Left ventricle myocardium superior (tissue), 1 donor: ENCODE results near the gene ETNK2. TPM values are rescaled to one million over a fixed set of nuclear protein-coding genes. Genes with fewer than 3 reads are reported as not detected.

Experiments
- ATAC-seq: fragments of 200-7000 bp; cut with Tn5 transposase; one replicate; pipeline ENCODE4 v1.9.1; 2020; ENCODE audit warnings: mild to moderate bottlenecking, moderate library complexity
- DNase-seq: peaks from one replicate; pipeline ENCODE4 v3.0.0-alpha.2; 2020
- intact Hi-C: fragments of 100-400 bp; cut with micrococcal nuclease; formaldehyde crosslinking; loops from one replicate; pipeline ENCODE4 v1.11.0; 2022
- total RNA-seq: library from RNA; stranded (reverse); fragmentation: NEBNext Ultra II Directional; extraction: Animal tissue kit (Norgen Biotek cat#: 25700); gene quantifications from one replicate; pipeline ENCODE4 v1.2.1, GENCODE V29; 2021
- donor health status: DM: no; HTN: yes; CAD: no; lungs with severe emphysema.

Gene ETNK2
- total RNA-seq, 1 donor from 2014 or later = 3.3 TPM

DNA sequence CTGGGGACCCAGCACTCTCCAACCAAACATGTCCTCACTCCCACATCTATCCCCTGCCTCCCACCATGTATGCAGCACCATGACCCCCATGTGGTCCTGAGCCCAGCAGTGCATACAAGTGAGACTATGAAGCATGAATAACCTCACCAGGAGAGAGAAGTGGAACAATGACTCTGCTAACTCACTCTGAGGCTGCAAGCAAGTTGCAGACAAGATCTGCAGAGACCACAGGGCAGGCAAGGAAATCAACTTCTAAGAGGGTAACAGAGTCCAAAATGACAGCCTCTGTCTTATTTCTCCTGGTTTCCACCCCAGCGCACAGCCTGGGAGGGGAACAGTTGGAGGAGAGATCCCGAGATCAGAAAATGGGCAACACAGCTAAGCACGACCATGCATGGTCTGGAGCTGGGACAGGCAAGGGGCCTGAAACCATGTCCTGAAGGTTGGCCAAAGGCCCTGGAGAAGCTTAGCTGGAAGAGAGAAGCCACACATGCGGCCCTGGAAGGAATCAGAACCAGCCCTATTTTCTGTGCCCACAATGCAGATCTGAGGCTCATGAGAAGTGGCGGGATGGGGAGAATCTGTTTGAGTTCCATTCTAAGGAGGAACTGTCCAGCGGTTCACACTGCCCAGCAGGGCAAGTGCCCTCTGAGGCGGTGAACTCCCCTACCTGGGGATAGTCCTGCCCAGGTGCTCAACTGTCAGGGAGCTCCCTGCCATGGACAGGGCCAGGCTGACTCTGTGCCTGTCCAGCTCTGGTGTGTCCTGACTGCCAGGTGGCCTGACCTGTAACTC, 26.8 kb upstream of the ETNK2 start:
- intact Hi-C loops = no loop called here
- DNase-seq (no peak), ATAC-seq (no peak)

DNA sequence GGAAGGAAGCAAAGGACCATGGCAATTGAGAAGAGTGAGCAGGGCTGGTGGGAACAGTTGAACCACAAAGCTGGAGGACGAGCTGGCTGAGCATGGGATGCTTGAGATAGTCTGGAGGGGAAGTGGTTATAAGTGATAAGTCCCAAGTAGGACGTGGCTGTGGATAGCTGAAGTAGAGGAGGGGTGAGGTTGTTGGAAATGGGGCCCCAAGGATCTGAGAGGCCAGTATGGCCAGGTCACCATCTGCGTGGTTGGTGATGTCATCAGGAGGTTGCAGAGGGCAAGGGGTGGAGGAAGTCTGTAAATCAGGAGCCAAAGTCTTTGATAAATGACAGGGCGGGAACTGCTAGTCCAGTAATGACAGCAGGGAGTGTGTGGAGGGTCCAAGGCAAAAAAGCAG, 25.3 kb upstream of the ETNK2 start:
- intact Hi-C loops = no loop called here
- DNase-seq = no peak
- ATAC-seq = no peak

DNA sequence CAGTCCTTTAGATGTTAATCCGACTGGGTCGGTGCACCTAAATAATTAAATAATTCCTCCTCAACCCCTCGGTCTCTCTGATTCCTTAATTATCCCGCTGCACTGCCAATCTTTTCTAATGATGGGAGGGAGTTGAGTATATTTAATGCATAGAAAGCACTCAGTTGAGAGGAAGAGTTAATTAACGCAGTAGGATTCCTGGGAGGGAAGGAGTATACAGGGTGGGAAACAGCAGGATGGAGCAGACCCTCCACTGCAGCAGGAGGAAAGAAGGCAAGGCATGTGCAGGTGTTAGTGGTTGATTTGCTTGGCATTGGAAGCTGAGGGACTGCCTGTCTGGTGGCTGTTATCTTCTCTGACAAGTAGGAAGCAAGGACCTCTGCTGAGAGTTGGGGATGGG, 24.2 kb upstream of the ETNK2 start:
- ATAC-seq = no peak
- DNase-seq = no peak
- intact Hi-C loops = no loop called here

DNA sequence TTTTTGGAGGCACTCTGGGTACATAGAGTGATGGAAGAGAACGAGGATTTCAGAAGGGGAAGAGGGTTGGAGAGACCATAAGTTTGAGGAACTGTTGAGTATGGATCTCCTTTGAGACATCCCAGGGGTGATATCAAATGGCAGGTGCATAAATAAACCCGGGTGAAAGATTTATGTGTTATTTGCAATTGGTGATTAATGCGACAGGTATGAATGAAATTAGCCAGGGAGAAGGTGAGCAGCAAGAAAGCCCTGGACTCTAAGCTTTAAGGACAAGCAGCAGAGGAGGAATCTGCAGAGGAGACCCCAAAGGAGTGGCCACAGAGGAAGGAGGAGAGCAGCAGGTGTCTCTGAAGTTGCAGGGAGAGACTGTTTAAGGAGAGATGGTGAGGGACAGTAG, 23.1 kb upstream of the ETNK2 start:
- no peak for DNase-seq
- no peak for ATAC-seq
- intact Hi-C loops = no loop called here

DNA sequence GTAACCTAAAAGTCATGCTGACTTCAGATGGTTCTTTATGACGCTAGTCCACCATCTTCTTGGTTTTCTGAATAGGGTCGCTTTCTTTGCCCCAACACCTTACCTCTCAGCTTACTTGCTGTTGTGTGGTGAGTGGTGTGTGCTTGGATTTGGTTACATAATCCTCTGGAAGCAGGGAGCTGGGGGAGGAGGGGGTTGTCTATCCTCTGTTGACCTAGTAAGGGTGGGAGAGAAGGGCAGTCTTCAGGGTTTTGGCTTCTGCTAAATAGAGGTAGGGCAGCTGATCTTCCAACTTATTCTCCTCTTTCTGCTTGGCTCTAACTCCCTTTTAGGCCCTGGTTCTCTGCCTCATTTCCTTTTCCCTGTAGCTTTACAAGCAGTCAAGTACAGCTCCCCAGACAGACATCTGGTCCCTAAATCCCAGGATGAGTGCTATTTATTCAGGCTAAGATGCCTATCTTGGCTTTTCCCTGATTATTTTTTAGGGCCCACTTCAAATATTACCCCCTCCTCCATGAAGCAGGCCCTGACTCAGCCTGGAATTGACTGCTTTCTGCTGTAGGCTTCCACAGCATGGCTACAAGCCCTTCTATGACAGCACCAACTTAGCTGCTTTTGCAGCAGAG, 20.7 kb upstream of the ETNK2 start:
- no peak for DNase-seq
- intact Hi-C loops = no loop called here
- ATAC-seq = no peak

DNA sequence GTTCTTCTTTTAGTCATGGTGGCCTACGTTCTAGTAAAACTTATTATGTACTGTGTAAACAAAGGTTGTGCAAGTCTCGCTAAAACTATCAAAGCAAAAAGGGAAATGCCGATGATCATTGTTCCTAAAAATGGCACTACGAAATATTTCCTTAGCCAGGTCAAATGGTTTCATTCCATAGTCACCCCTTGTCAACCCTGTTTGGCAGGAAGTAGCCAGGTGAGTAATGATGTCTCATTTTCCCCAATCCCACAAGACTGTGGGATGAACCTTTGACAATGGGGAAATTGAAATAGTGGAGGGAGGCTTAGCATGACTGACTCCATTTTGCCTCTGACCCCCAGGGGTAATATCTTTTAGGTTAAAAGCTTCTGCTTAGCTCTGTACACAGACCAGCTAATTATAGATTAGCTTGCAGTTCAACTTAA, 19.9 kb upstream of the ETNK2 start:
- ATAC-seq (no peak), DNase-seq (no peak)
- intact Hi-C loops = no loop called here

DNA sequence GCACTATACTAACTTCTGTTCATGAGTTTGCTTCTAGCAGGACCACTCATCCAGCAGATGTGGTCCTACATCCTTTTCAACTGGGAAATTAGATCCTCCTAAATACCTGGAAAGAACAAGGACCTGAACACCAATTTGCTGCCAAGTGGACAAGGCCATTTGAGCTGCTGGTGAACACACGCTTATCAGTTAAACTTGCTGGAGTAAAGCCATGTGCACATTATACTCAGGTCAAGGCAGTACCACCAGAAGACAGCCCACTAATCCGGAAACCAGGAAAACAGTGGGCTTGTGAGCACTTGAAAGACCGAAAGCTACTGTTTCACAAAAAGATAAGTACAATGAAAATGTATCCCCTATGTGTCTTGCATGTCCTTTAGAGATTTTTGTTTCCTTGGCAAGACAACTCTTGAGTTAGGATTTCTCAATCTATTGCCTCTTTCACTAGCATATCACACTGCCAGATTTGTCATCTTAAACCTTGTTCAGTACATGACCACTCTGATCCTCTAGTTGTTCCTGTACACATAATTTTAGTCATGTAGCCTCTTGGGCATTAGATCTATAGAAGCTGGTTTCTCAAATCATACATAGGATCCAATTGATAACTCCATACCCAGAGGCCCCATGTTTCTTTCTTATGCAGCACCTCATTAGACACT, 18.8 kb upstream of the ETNK2 start:
- intact Hi-C loops = no loop called here

DNA sequence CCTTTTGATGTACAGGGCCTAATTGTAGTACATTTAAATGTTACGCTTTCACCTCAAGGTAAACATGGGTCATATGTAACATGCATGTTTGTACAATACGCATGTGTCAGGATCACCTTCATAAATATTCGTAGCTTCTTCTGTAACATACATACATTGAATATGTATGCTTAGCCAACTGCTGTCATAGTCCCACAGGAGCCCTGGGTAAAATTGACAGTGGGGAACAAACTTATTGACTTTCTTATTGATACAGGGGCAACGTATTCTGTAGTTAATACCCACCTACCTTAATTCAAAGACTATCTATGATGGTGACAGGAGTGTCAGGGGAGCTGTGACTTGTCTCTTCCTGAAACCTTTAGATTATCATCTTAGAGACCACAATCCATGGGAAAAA, 18.0 kb upstream of the ETNK2 start:
- intact Hi-C loops = no loop called here
- ATAC-seq (no peak), DNase-seq (no peak)

More for the DNA sequence above, 18.8 kb upstream of the ETNK2 start:
- DNase-seq (no peak), ATAC-seq (no peak)

DNA sequence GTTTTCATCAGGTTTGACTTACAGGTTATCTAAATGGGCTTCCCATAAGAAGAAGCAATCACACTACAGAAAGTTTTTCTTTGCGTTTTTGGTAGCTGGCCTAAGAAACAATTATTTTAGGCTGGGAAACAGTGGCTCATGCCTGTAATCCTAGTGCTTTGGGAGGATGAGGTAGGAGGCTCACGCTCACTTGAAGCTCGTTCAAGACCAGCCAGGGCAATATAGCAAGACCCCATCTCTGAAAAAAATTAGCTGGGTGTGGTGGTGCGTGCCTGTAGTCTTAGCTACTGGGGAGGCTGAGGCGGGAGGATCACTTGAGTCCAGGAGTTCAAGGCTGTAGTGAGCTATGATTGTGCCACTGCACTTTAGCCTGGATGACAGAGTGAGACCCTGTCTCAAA, 15.9 kb upstream of the ETNK2 start:
- intact Hi-C loops = no loop called here
- DNase-seq (no peak), ATAC-seq (no peak)

DNA sequence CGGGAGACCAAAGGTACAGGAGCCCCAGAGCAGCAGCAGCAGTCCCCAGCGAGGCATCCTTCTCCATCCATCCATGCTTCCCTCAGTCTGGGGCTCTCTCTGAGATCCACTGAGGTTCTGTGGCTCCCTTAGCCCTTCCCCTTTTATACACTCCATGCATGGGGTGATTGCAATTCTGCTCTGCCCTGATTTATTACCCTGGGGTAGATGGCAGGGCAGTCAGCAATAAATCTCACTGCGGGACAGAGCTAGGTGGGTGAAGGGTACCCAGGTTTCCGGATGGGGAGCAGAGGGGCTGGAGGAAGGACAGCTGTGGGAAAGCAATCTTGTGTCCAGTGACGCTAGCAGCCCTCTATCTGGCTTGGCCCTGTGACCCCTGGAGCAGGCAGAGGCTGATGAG, 14.4 kb upstream of the ETNK2 start, which contains the start of gene REN:
Gene REN (minus strand): TSS at position 119 of the 400 bp plus-strand sequence. CDS start 44 bp downstream, at position 75.
- intact Hi-C loops = no loop called here
- DNase-seq (no peak), ATAC-seq (no peak)

DNA sequence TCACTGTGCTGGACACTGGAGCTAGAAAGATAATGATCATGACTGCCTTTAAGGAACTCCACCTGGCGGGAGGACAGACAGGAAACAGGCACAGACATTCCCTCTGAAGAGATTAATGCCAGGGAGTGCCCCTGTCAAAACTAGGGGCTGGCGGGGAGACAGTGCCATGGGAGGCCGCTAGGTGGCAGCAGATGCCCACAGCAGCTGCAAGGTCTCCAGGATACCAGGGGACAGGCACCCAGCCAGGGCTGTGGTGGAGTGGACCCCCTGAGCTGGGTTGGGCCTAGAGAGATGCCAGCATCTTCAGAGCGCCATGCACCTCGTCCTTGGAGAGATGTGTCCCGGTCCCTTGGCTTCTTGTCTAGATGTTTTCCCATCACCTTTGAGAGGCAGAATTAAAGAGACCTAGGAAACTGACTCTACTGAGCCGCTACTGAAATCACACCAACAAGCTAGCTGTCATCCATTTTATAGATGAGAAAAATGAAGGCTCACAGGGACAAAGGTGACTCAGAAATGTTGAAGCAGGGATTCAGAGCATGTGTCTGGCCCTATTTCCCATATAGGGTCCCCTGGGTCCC, 10.7 kb upstream of the ETNK2 start:
- DNase-seq (peak; percentile 88), ATAC-seq (peak; percentile 92)
- intact Hi-C loops = loop anchor here (2.0 kb wide), 1 partner anchor 200 kb away; no protein-coding TSS in a partner anchor

DNA sequence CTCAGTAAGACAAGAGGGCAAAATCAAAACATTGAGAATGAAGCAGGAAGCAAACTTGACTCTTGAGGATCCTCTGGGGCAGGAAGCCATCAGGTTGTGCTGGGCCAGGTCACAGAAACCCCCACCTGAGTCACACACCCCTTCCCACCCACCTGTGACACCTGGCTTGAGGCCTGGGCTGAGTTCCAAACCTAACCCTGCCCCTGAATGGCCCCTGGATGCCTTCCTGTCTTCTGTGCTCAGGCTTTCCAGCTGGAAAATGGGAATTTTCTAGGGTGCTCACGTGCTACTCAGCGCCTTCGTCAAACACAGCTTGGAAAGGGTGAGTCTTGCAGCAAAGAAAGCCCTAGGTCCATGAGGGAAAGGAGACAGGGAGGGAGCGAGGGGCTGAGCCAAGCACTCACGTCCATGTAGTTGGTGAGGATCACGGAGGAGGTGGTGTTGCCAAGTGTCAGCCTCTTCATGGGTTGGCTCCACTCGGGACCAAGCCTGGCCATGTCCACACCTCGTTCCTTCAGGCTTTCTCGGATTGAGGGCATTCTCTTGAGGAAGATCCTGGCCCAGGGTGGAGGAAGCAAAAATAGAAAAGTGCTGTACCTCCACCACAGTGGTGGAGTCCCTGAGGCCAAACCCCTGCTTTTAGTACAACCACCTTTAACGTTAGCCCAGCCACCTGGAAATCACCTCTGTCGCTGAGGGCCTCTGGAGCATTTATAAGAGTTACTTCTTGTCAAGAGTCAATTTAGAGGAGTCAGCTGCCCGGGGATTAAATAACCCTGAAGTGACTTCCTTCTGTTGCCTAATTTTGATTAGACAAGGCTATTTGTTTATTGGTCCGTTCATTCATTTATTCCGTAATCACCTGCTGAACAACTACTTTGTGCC, 10.0 kb upstream of the ETNK2 start:
- no peak for ATAC-seq
- no peak for DNase-seq
- intact Hi-C loops = loop anchor here (2.0 kb wide), 1 partner anchor 201 kb away; no protein-coding TSS in a partner anchor

DNA sequence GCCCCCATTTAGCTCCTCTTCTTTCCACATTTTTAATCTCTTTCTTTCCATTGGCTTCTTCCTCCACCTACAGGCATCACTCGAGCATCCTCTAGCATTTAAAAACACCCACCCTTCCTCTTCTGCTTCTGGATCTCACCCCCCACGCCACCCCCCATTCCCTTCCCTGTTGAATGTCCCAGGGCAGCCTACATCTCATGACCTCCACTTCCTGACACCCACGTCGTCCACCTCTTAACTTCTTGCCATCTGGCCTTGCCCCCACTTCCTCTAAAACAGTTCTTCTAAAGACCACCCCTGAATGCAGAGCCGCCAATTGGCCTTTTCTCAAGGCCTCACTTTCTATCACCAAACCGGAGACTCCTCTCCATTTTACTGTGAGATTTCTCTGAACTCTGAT, 6.1 kb upstream of the ETNK2 start:
- DNase-seq = no peak
- intact Hi-C loops = no loop called here
- no peak for ATAC-seq

DNA sequence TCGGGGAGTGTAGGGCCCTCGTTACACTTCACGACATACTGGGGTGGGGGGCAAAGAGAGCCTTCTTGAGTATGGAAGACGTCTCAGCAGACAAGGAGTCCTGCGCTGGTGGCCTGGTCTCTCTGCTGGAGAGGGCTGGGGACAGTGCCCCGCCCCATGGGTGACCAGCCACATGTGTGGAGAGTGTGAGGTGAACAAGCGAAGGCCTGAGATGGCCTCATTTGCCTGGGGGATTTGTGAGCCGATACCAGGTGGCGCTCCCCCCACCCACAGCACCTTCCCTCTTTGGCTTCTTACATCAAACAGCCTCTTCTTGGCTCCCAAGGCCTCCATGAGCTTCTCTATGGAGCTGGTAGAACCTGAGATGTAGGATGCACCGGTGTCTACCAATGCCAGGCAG, 4.0 kb upstream of the ETNK2 start:
- ATAC-seq (no peak), DNase-seq (no peak)
- intact Hi-C loops = no loop called here

DNA sequence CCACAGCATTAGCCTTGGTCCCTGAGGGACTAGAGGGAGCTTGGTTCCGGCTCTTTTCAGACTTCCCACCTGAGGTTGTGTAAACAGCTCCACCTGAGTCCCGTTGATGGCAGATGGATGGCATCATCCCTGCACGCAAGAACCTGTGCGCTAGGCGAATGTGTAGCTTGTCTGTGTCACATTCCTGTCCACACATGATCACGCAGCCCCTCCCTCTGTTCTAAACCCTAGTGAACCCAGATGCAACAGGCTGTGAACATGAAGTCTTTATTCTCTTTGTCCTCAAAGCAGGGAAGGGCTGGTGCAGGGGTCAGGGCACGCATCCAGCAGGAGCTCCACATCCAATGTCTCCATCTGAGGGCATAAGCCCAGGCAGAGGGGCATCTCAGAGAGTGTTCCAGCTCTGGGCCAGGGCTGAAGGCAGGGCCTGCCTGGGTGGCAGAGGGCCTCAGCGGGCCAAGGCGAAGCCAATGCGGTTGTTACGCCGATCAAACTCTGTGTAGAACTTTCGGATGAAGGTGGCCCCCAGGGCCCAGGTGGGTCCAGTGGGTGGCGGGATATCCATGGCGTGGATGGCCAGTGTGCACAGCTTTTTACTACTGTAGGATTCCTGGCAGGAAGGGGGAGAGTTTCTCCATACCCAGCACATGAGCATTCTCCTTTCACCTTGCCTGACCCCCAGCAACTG, 2.9 kb upstream of the ETNK2 start:
- intact Hi-C loops = no loop called here
- ATAC-seq (no peak), DNase-seq (no peak)

DNA sequence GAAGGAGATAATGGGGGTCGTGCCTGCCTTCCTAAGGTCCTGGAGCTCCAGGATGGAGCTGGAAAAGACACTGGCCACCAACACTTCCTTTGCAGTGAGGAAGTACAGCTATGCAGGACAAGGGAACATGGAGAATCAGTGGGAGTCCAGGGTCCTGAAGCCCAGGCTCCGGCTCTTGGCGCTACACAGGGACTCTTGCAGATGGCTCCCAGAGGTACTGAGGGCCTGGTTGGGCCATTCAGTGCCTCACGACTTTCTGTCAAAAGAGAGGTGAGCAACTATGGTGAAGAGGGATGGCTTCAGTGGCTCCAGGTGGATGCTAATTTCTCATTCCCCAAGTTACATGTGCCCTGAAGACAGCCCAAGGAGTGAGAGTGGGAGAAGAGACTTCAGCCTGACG, 1.8 kb upstream of the ETNK2 start:
- intact Hi-C loops = no loop called here
- DNase-seq (no peak), ATAC-seq (no peak)

DNA sequence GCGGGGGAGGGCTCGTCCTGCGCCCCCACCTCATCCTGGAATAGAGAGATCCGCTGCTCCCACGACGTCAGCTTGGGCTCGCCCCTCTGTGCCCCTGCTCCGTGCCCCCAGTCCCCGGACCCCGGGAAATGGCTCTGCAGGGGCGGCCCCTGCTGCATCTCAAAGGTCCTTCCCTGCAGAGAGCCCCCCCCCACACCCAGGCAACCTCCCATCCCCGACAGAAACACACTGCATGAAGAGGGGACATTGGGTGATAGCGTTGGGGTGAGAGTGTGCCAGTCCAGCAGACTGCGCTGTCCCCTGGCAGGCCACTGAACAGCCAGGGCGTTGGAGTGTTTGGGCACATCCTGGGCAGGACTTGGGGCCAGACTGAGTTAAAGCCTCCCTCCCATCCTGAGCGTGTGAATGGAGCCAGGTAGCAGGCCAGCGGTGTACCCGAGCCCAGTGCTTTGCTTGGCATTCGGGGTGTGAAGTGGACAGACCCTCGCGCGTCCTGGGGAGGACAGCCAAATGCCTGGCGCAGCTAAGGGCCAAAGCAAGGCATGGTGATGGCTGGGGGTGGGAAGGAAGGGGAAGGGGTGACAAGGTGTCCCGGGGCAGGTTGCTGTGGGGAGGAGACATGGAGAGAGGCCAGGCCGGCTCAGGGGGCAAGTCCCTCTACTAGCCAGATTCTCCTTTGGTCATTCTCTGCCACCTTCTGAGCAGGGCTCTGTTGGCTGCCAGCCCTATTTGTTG, 633 bp upstream of the ETNK2 start:
- no peak for DNase-seq
- intact Hi-C loops = no loop called here
- peak; percentile 2 for ATAC-seq
